Neural progenitor cell (in vitro differentiated cells): Measurements from ENCODE around the gene MUL1. TPM values are rescaled to one million over a fixed set of nuclear protein-coding genes. Genes with fewer than 3 reads are reported as not detected.
"Not testable (repeated sequence)": the region's sequence is repeated elsewhere in the genome, so short reads cannot be mapped to it uniquely, and the experiment has no call there.

Experiments used
- DNase-seq: peaks from one replicate; pipeline ENCODE4 v3.0.0-alpha.2; 2016; ENCODE audit warnings: low spot score
- H2AFZ ChIP-seq: fragments of 200-600 bp; sonication (generic); replicated peaks from 2 replicates; pipeline ENCODE4 v1.6.1; 2016; ENCODE audit warnings: antibody characterized with exemption
- H3F3A ChIP-seq: fragments of 200-600 bp; sonication (generic); 2 replicates; pipeline ENCODE4 v1.6.1; 2016; ENCODE audit warnings: antibody characterized with exemption, low read depth
- H3K27ac ChIP-seq: fragments of 200-600 bp; sonication (generic); 2 replicates; pipeline ENCODE4 v1.5.1; 2016; ENCODE audit warnings: mild to moderate bottlenecking
- H3K27me3 ChIP-seq: fragments of 200-600 bp; sonication (generic); 2 replicates; pipeline ENCODE4 v1.6.1; 2016; ENCODE audit warnings: mild to moderate bottlenecking, moderate library complexity
- H3K36me3 ChIP-seq: fragments of 200-600 bp; sonication (generic); 2 replicates; pipeline ENCODE4 v1.5.1; 2016
- H3K4me1 ChIP-seq: fragments of 200-600 bp; sonication (generic); 2 replicates; pipeline ENCODE4 v1.6.1; 2016; ENCODE audit warnings: mixed run types
- H3K4me2 ChIP-seq: fragments of 200-600 bp; sonication (generic); 2 replicates; pipeline ENCODE4 v1.6.1; 2016
- H3K4me3 ChIP-seq: fragments of 200-600 bp; sonication (generic); 2 replicates; pipeline ENCODE4 v1.5.1; 2016
- H3K79me2 ChIP-seq: fragments of 200-600 bp; sonication (generic); 2 replicates; pipeline ENCODE4 v1.6.1; 2016; ENCODE audit warnings: low read depth
- H3K9ac ChIP-seq: fragments of 200-600 bp; sonication (generic); 2 replicates; pipeline ENCODE4 v1.6.1; 2016
- H3K9me3 ChIP-seq: fragments of 200-600 bp; sonication (generic); 2 replicates; pipeline ENCODE4 v1.5.1; 2016; ENCODE audit warnings: low read depth
- H4K20me1 ChIP-seq: fragments of 200-600 bp; sonication (generic); 2 replicates; pipeline ENCODE4 v1.6.1; 2016; ENCODE audit warnings: low read depth
- H3K27ac Mint-ChIP-seq: 3 replicates; pipeline ENCODE4 v1.8.0; 2021; ENCODE audit warnings: mixed read lengths
- H3K27me3 Mint-ChIP-seq: 2 replicates; pipeline ENCODE4 v1.8.0; 2022; ENCODE audit warnings: low read depth, mild to moderate bottlenecking, inconsistent platforms, moderate library complexity, mixed read lengths; ENCODE audit not compliant: insufficient read depth
- H3K36me3 Mint-ChIP-seq: 3 replicates; pipeline ENCODE4 v1.8.0; 2021; ENCODE audit warnings: mixed read lengths
- H3K4me1 Mint-ChIP-seq: 3 replicates; pipeline ENCODE4 v1.8.0; 2021; ENCODE audit warnings: mixed read lengths
- H3K4me3 Mint-ChIP-seq: 3 replicates; pipeline ENCODE4 v1.8.0; 2021; ENCODE audit warnings: mild to moderate bottlenecking, moderate library complexity, mixed read lengths
- H3K9me3 Mint-ChIP-seq: 3 replicates; pipeline ENCODE4 v1.8.0; 2020; ENCODE audit warnings: mixed read lengths
- EZH2 ChIP-seq: fragments of 200-600 bp; sonication (generic); IDR thresholded peaks from 2 replicates; pipeline ENCODE4 v1.6.1; 2017; ENCODE audit warnings: antibody characterized with exemption, mild to moderate bottlenecking, moderate library complexity
- EZH2phosphoT487 ChIP-seq: fragments of 200-600 bp; sonication (generic); IDR thresholded peaks from 2 replicates; pipeline ENCODE4 v1.6.1; 2017; ENCODE audit warnings: antibody characterized with exemption
- total RNA-seq: library from RNA; depleted of rRNA; stranded (reverse); fragments of >200 nt; gene quantifications from 2 replicates; pipeline ENCODE4 v1.2.3, GENCODE V29; 2015; ENCODE audit warnings: low replicate concordance
- TF ChIP-seq, protein P1 (sequence below): fragments of 200-600 bp; sonication (generic); IDR thresholded peaks from 2 replicates; pipeline ENCODE4 v1.5.1; 2017; ENCODE audit warnings: antibody characterized with exemption, mild to moderate bottlenecking

The MUL1 gene
- total RNA-seq, 1 donor from 2014 or later: 6.7 TPM

DNA sequence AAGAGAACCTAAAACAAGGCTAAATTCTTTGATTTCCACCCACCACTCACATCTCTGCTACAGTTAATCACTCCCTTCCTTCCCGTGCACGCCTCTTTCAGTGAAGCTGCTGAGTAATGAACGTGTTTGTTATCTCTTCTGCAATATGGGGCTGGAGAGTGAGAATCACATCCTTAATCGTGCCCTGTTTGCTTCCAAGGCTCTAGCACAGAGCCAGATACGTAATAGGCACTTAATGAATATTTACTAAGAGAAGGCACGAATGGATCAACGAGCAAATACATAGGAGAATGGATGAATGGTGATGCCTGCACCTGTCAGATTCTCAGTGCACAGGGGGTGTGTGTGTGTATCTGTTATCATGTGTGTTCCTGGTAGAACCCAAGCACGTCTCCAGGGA lies 22.4 kb upstream of the MUL1 start:
- no peak overlapping the region for H3K4me2 ChIP-seq
- DNase-seq: no peak
- Mint-ChIP-seq H3K36me3 (no peaks in the 10 kb centered on the region), H3K4me1 (peaks cover 10% of the 10 kb centered on the region), H3K4me3 (no peak overlapping the region), H3K9me3 (no peaks in the 10 kb centered on the region), H3K27me3 (peaks cover 29% of the 10 kb centered on the region), H3K27ac (no peak overlapping the region)
- peaks cover 92% of the 10 kb centered on the region for H3K27me3 ChIP-seq
- no peak overlapping the region for H3K27ac ChIP-seq
- TF ChIP-seq EZH2: no peak
- TF ChIP-seq EZH2phosphoT487: no peak
- TF ChIP-seq, protein P1, sequence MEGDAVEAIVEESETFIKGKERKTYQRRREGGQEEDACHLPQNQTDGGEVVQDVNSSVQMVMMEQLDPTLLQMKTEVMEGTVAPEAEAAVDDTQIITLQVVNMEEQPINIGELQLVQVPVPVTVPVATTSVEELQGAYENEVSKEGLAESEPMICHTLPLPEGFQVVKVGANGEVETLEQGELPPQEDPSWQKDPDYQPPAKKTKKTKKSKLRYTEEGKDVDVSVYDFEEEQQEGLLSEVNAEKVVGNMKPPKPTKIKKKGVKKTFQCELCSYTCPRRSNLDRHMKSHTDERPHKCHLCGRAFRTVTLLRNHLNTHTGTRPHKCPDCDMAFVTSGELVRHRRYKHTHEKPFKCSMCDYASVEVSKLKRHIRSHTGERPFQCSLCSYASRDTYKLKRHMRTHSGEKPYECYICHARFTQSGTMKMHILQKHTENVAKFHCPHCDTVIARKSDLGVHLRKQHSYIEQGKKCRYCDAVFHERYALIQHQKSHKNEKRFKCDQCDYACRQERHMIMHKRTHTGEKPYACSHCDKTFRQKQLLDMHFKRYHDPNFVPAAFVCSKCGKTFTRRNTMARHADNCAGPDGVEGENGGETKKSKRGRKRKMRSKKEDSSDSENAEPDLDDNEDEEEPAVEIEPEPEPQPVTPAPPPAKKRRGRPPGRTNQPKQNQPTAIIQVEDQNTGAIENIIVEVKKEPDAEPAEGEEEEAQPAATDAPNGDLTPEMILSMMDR: no peak
- H3F3A ChIP-seq: no peaks in the 10 kb centered on the region
- H3K79me2 ChIP-seq: no peaks in the 10 kb centered on the region
- no peaks in the 10 kb centered on the region for H3K4me1 ChIP-seq
- no peaks in the 10 kb centered on the region for H3K9me3 ChIP-seq
- no peak overlapping the region for H2AFZ ChIP-seq
- H3K9ac ChIP-seq: no peak overlapping the region
- no peak overlapping the region for H3K4me3 ChIP-seq
- H4K20me1 ChIP-seq: no peaks in the 10 kb centered on the region
- no peaks in the 10 kb centered on the region for H3K36me3 ChIP-seq

DNA sequence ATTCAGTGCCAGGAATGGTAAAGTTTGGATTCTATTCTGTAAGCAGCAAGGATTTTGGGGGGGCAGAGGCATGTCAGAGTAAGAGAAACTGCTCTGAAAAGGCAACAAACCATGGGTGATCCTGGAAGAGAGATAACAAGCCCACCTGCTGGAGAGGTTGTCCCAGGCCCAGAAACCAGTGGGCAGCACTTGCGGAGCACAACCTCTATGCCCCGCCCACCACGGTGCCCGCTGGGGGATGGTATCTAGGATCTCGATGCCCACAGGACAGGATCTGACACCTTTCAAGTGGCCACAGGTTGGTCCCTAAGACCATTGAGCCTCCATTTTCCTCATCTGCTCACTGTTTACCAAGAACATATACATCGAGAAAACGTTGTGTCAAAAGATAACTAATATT lies 20.3 kb upstream of the MUL1 start:
- Mint-ChIP-seq H3K9me3 (no peaks in the 10 kb centered on the region), H3K36me3 (no peaks in the 10 kb centered on the region), H3K27ac (no peak overlapping the region), H3K4me3 (no peak overlapping the region), H3K4me1 (peaks cover 7% of the 10 kb centered on the region), H3K27me3 (peaks cover 28% of the 10 kb centered on the region)
- Histone ChIP-seq H3K36me3 (no peaks in the 10 kb centered on the region), H3K4me3 (no peak overlapping the region), H3K27ac (no peak overlapping the region), H2AFZ (no peak overlapping the region), H3K4me2 (no peak overlapping the region), H3F3A (no peaks in the 10 kb centered on the region), H3K4me1 (no peaks in the 10 kb centered on the region), H4K20me1 (no peaks in the 10 kb centered on the region), H3K27me3 (peaks cover 80% of the 10 kb centered on the region), H3K9me3 (no peaks in the 10 kb centered on the region), H3K9ac (no peak overlapping the region), H3K79me2 (no peaks in the 10 kb centered on the region)
- DNase-seq: no peak
- TF ChIP-seq EZH2 (no peak), EZH2phosphoT487 (no peak)
- TF ChIP-seq, protein P1: no peak

DNA sequence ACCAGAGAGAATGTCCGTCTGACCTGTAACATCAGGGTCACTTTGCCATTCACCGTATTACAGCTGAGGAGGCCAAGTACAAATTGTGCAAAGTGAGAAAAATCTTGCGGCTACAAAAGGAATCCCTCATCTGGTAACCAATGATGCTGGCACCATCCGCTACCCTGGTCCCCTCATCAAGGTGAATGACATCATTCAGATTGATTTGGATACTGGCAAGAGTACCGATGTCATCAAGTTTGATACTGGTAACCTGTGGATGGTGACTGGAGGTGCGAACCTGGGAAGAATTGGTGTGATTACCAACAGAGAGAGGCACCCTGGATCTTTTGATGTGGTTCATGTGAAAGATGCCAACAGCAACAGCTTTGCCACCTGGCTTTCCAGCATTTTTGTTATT lies 18.3 kb upstream of the MUL1 start:
- no peak overlapping the region for H2AFZ ChIP-seq
- no peaks in the 10 kb centered on the region for H4K20me1 ChIP-seq
- Mint-ChIP-seq H3K9me3 (no peaks in the 10 kb centered on the region), H3K27me3 (peaks cover 30% of the 10 kb centered on the region), H3K27ac (no peak overlapping the region), H3K4me3 (no peak overlapping the region), H3K4me1 (peaks cover 7% of the 10 kb centered on the region), H3K36me3 (no peaks in the 10 kb centered on the region)
- H3F3A ChIP-seq: no peaks in the 10 kb centered on the region
- no peaks in the 10 kb centered on the region for H3K79me2 ChIP-seq
- H3K36me3 ChIP-seq: no peaks in the 10 kb centered on the region
- no peak overlapping the region for H3K4me3 ChIP-seq
- no peaks in the 10 kb centered on the region for H3K9me3 ChIP-seq
- DNase-seq: no peak
- no peak overlapping the region for H3K9ac ChIP-seq
- no peak for TF ChIP-seq EZH2phosphoT487
- no peaks in the 10 kb centered on the region for H3K4me1 ChIP-seq
- H3K4me2 ChIP-seq: no peak overlapping the region
- no peak overlapping the region for H3K27ac ChIP-seq
- H3K27me3 ChIP-seq: peaks cover 81% of the 10 kb centered on the region

DNA sequence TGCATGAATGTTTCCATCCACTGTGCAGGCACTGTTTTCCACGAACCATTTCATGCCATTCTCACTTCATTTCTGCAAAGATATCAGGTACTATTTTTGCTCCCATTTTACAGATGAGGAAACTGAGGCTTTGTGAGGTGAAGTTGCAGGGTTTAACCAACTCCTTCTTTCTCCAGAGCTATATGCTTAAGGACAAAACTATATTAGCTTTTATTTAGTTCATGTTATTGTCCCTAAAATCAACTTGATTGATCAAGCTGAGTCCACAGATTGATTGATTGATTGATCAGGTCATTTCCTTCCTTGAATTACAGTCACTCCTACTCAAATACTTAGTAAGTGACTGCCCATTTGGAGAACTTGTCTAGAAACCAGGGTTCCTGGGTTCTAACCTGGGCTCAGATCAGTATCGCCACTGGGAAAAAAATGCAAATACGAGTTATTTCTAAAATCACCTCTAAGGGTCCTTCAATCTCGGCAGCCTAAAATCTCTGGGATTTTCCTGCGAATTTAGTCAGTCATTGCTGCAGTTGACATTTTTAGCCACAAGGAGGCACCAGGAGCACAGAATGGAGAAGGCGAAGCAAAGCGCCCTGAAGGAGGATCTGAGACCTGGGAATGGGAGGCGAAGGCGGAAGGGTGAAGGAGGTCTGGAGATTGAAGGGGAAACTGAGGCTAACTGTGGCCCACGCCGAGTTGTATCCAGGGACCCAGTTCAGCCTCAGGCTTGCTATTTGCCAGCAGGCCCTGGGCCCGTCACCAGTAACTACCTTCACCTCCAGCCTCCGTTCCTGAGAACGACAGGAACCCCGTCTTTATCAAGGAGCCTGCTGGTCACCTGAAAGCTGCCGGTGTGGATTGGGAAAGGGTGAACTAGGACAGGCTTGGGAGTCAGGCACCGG lies 14.3 kb upstream of the MUL1 start:
- peak overlapping the region; percentile 82 for H2AFZ ChIP-seq
- DNase-seq: peak; percentile 89
- no peak overlapping the region for H3K4me3 ChIP-seq
- TF ChIP-seq EZH2: no peak
- TF ChIP-seq, protein P1: peak; percentile 93
- TF ChIP-seq EZH2phosphoT487: no peak
- H3F3A ChIP-seq: no peaks in the 10 kb centered on the region
- Mint-ChIP-seq H3K36me3 (no peaks in the 10 kb centered on the region), H3K27me3 (peaks cover 18% of the 10 kb centered on the region), H3K4me1 (no peaks in the 10 kb centered on the region), H3K4me3 (no peak overlapping the region), H3K27ac (no peak overlapping the region), H3K9me3 (no peaks in the 10 kb centered on the region)
- H3K4me1 ChIP-seq: no peaks in the 10 kb centered on the region
- H3K9me3 ChIP-seq: no peaks in the 10 kb centered on the region
- H3K27ac ChIP-seq: no peak overlapping the region
- peaks cover 80% of the 10 kb centered on the region for H3K27me3 ChIP-seq
- no peaks in the 10 kb centered on the region for H3K36me3 ChIP-seq
- no peaks in the 10 kb centered on the region for H4K20me1 ChIP-seq
- H3K9ac ChIP-seq: no peak overlapping the region
- H3K4me2 ChIP-seq: no peak overlapping the region
- H3K79me2 ChIP-seq: no peaks in the 10 kb centered on the region

DNA sequence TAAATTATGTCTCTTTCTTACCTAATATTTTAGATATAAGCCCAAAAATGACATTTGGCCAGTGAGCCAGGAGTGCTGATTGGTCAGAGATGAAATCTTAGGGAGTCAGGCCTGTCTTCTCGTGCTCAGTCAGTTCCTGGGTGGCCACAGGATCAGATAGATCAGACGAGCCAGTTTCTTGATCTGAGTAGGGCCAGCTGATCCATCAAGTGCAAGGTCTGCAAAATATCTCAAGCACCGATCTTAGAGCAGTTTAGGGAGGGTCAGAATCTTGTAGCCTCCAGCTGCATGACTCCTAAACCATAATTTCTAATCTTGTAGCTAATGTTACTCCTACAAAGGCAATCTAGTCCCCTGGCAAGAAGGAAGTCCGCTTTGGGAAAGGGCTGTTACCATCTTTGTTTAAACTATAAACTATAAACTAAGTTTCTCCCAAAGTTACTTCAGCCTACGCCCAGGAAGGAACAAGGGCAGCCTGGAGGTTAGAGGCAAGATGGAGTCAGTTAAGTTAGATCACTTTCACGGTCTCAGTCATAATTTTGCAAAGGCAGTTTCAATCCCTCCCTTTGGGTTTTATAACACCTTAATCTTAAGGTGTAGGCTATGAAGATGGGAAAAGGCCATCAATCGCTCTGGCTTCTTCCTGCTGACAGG lies 11.8 kb upstream of the MUL1 start:
- not testable (repeated sequence) for H3K4me1 ChIP-seq, H2AFZ ChIP-seq, H3K9me3 Mint-ChIP-seq, H3K4me3 ChIP-seq, H3K79me2 ChIP-seq, H3K4me1 Mint-ChIP-seq, H3K4me3 Mint-ChIP-seq, H3K27ac Mint-ChIP-seq, H3K27ac ChIP-seq, H3F3A ChIP-seq, H4K20me1 ChIP-seq, H3K4me2 ChIP-seq, H3K9ac ChIP-seq, H3K36me3 ChIP-seq, H3K9me3 ChIP-seq, DNase-seq, H3K36me3 Mint-ChIP-seq
- H3K27me3 ChIP-seq: peaks cover 70% of the 10 kb centered on the region
- peaks cover 12% of the 10 kb centered on the region for H3K27me3 Mint-ChIP-seq
